GM06990 (cell line): ENCODE results near the gene TM4SF1.

Experiments used
- DNase-seq: peaks from one replicate; pipeline ENCODE4 v3.0.0-alpha.2; 2011; ENCODE audit not compliant: insufficient read length; ENCODE audit errors: extremely low read depth
- H3K27me3 ChIP-seq: replicated peaks from 2 replicates; pipeline ENCODE4 v1.6.0; 2011; ENCODE audit warnings: low read length; ENCODE audit not compliant: control insufficient read depth, insufficient read depth
- H3K36me3 ChIP-seq: 2 replicates; pipeline ENCODE4 v1.5.1; 2011; ENCODE audit warnings: low read length; ENCODE audit not compliant: control insufficient read depth, insufficient read depth
- H3K4me3 ChIP-seq: replicated peaks from 2 replicates; pipeline ENCODE4 v1.5.1; 2011; ENCODE audit warnings: low read depth, mild to moderate bottlenecking, control low read depth, low read length
- CTCF ChIP-seq: IDR thresholded peaks from 2 replicates; pipeline ENCODE4 v1.5.1; 2011; ENCODE audit warnings: low read length, control low read depth, mild to moderate bottlenecking, inconsistent platforms; ENCODE audit not compliant: insufficient read depth, poor library complexity, severe bottlenecking

Gene TM4SF1

GRCh38 chr3:149377408-149378364 is at the start of gene TM4SF1:
Gene TM4SF1, minus strand, starts transcription at chr3:149377649. Its CDS starts 102 bp downstream, at chr3:149377547.
- Histone ChIP-seq H3K36me3 (no peaks in the 10 kb centered on the region), H3K27me3 (no peaks in the 10 kb centered on the region), H3K4me3 (no peak within 1 kb of the TSS)
- DNase-seq: no peak
- TF ChIP-seq CTCF: no peak

GRCh38 chr3:149426325-149426724 is 48.9 kb upstream of the TM4SF1 start:
- H3K27me3 ChIP-seq: no peaks in the 10 kb centered on the region; the same call in 1 of the 2 replicates
- no peak overlapping the region for H3K4me3 ChIP-seq
- no peak for DNase-seq
- no peak for TF ChIP-seq CTCF
- no peaks in the 10 kb centered on the region for H3K36me3 ChIP-seq

- DNase-seq: no peak
- TF ChIP-seq CTCF: no peak
- Histone ChIP-seq H3K27me3 (no peaks in the 10 kb centered on the region; the same call in 1 of the 2 replicates), H3K4me3 (no peak overlapping the region), H3K36me3 (no peaks in the 10 kb centered on the region)
Measured at GRCh38 chr3:149424918-149425317, 47.5 kb upstream of the TM4SF1 start.

GRCh38 chr3:149421764-149422163 is 44.3 kb upstream of the TM4SF1 start:
- no peak for DNase-seq
- TF ChIP-seq CTCF: no peak
- Histone ChIP-seq H3K4me3 (no peak overlapping the region), H3K36me3 (no peaks in the 10 kb centered on the region), H3K27me3 (no peaks in the 10 kb centered on the region; the same call in 1 of the 2 replicates)

GRCh38 chr3:149419816-149420215 is 42.4 kb upstream of the TM4SF1 start:
- Histone ChIP-seq H3K36me3 (no peaks in the 10 kb centered on the region), H3K4me3 (no peak overlapping the region), H3K27me3 (no peaks in the 10 kb centered on the region)
- no peak for DNase-seq
- no peak for TF ChIP-seq CTCF
